B cell (primary cell): ENCODE data around the gene ZNF777. TPM values are rescaled to one million over a fixed set of nuclear protein-coding genes. Genes with fewer than 3 reads are reported as not detected.

ENCODE experiments used
- ATAC-seq: fragments of 200-7000 bp; cut with Tn5 transposase; one replicate; pipeline ENCODE4 v1.10.0; 2021; ENCODE audit warnings: low read depth, mild to moderate bottlenecking, moderate number of reproducible peaks, moderate library complexity
- CTCF ChIA-PET: fragments of 350-600 bp; sonication (Branson Sonifier 250); formaldehyde crosslinking; loops from one replicate; lab custom pipeline; 2021; ENCODE audit warnings: antibody characterized with exemption, inconsistent platforms; lab: Charles Lee
- POLR2A ChIA-PET: fragments of 350-600 bp; sonication (Branson Sonifier 250); formaldehyde crosslinking; loops from one replicate; lab custom pipeline; 2021; ENCODE audit warnings: antibody characterized with exemption; lab: Charles Lee
- DNase-seq: peaks from one replicate; pipeline ENCODE4 v3.0.0; 2013
- H2AFZ ChIP-seq: 2 replicates; pipeline ENCODE4 v1.6.1; 2012; ENCODE audit warnings: mild to moderate bottlenecking, low read depth, low read length; ENCODE audit not compliant: insufficient read depth, poor library complexity, severe bottlenecking
- H3K27ac ChIP-seq, 2 donors: 1 replicate in 1 of 2; 2 replicates in 1 of 2; pipeline ENCODE4 v1.5.1; 2012 to 2013; ENCODE audit warnings: low read length in 2 of 2, mild to moderate bottlenecking in 2 of 2, moderate library complexity in 1 of 2
- H3K27me3 ChIP-seq, 4 experiments: fragments of 200-600 bp in 1 of 4; sonication (generic) in 1 of 4; replicated peaks in 1 of 4; 1 replicate in 2 of 4; 2 replicates in 2 of 4; pipeline versions ENCODE4 v1.6.1 to v1.7.0; 2013 to 2016; ENCODE audit warnings: low read length in 3 of 4, mild to moderate bottlenecking in 2 of 4, mixed read lengths in 1 of 4, moderate library complexity in 1 of 4; ENCODE audit not compliant: insufficient read depth in 4 of 4, control insufficient read depth in 3 of 4; ENCODE audit errors: control extremely low read depth in 1 of 4
- H3K36me3 ChIP-seq, 2 experiments: replicated peaks in 1 of 2; 1 replicate in 1 of 2; 2 replicates in 1 of 2; pipeline versions ENCODE4 v1.6.1 to v1.7.1; 2013; ENCODE audit warnings: low read length in 1 of 2; ENCODE audit not compliant: insufficient read depth in 2 of 2, control insufficient read depth in 1 of 2; ENCODE audit errors: control extremely low read depth in 1 of 2, extremely low read depth in 1 of 2
- H3K4me1 ChIP-seq, 2 donors: fragments of 200-600 bp in 1 of 2; sonication (generic) in 1 of 2; 1 replicate in 1 of 2; 2 replicates in 1 of 2; pipeline versions ENCODE4 v1.5.1 to v1.6.1; 2013 to 2017; ENCODE audit warnings: low read length in 2 of 2; ENCODE audit not compliant: control insufficient read depth in 2 of 2, insufficient read depth in 2 of 2
- H3K4me2 ChIP-seq: replicated peaks from 2 replicates; pipeline ENCODE3; 2012; ENCODE audit warnings: mild to moderate bottlenecking, low read depth, low read length; ENCODE audit not compliant: poor library complexity, severe bottlenecking
- H3K4me3 ChIP-seq, 5 experiments: fragments of 200-600 bp in 1 of 5; sonication (generic) in 1 of 5; 1 replicate in 3 of 5; 2 replicates in 2 of 5; pipeline versions ENCODE4 v1.5.1 to v1.7.0; 2011 to 2016; ENCODE audit warnings: low read length in 4 of 5, mild to moderate bottlenecking in 4 of 5, low read depth in 2 of 5, control low read depth in 1 of 5, moderate library complexity in 1 of 5; ENCODE audit not compliant: insufficient read depth in 1 of 5; ENCODE audit errors: control extremely low read depth in 1 of 5, extremely low read depth in 1 of 5
- H3K79me2 ChIP-seq: fragments of 200-600 bp; sonication (generic); one replicate; pipeline ENCODE4 v1.6.0; 2016; ENCODE audit warnings: low read length; ENCODE audit not compliant: control insufficient read depth, insufficient read depth
- H3K9ac ChIP-seq: fragments of 200-600 bp; sonication (generic); 2 replicates; pipeline ENCODE4 v1.6.1; 2017; ENCODE audit warnings: mild to moderate bottlenecking, low read length, moderate library complexity
- H3K9me3 ChIP-seq, 3 donors: one replicate each; pipeline versions ENCODE4 v1.6.1 to v1.7.1; 2013; ENCODE audit warnings: low read length in 2 of 3; ENCODE audit not compliant: control insufficient read depth in 2 of 3, insufficient read depth in 1 of 3; ENCODE audit errors: control extremely low read depth in 1 of 3
- H4K20me1 ChIP-seq: 2 replicates; pipeline ENCODE4 v1.6.0; 2012; ENCODE audit warnings: mild to moderate bottlenecking, low read length; ENCODE audit not compliant: insufficient read depth, control insufficient read depth, poor library complexity, severe bottlenecking
- H3K27ac Mint-ChIP-seq: one replicate; pipeline ENCODE4 v1.8.0; 2021; ENCODE audit warnings: mixed read lengths
- H3K27me3 Mint-ChIP-seq: one replicate; pipeline ENCODE4 v1.8.0; 2021; ENCODE audit warnings: mixed read lengths
- H3K4me1 Mint-ChIP-seq: one replicate; pipeline ENCODE4 v1.8.0; 2021; ENCODE audit warnings: mixed read lengths
- H3K4me3 Mint-ChIP-seq: one replicate; pipeline ENCODE4 v1.8.0; 2021; ENCODE audit warnings: mixed read lengths
- H3K9me3 Mint-ChIP-seq: one replicate; pipeline ENCODE4 v1.8.0; 2022; ENCODE audit warnings: mixed read lengths; ENCODE audit not compliant: insufficient read depth
- CTCF ChIP-seq: fragments of 200-600 bp; IDR thresholded peaks from one replicate; pipeline ENCODE4 v1.8.0; 2022; ENCODE audit warnings: antibody characterized with exemption, mild to moderate bottlenecking
- EZH2 ChIP-seq: IDR thresholded peaks from 2 replicates; pipeline ENCODE4 v1.6.1; 2012; ENCODE audit warnings: borderline replicate concordance, low read depth, mild to moderate bottlenecking, moderate library complexity, low read length; ENCODE audit not compliant: insufficient read depth, poor library complexity, severe bottlenecking
- WGBS: methylation state at CpG from one replicate; pipeline ENCODE4 v1.1.5; 2013; ENCODE audit warnings: missing lambda C conversion rate; ENCODE audit not compliant: insufficient coverage; 5-methylcytosine and 5-hydroxymethylcytosine counted together
- intact Hi-C: fragments of 100-400 bp; cut with micrococcal nuclease; formaldehyde crosslinking; loops from one replicate; pipeline ENCODE4 v1.10.0; 2022
- polyA plus RNA-seq: library from polyadenylated mRNA; depleted of rRNA; stranded (reverse); fragments of >200 nt; gene quantifications from 2 replicates; pipeline ENCODE4 v1.2.3, GENCODE V29; 2012
- total RNA-seq, 2 donors: library from RNA; stranded (reverse); fragments of 120-200 nt in 1 of 2; gene quantifications; 1 replicate in 1 of 2; 2 replicates in 1 of 2; pipeline versions ENCODE4 v1.2.3 to v1.2.4, GENCODE V29; 2013 to 2022

ZNF777 gene
- total and polyA plus RNA-seq, 2 donors (not counting 1 experiment from before 2014, with no cell fraction given): 8.3 to 16.0 TPM

- H3K4me1 Mint-ChIP-seq: no peaks in the 10 kb centered on the region
- 98% methylated on average over 15 of the region's 15 CpGs for whole genome bisulfite sequencing
- H3K27ac Mint-ChIP-seq: no peak overlapping the region
- H3K79me2 ChIP-seq: no peaks in the 10 kb centered on the region
- ATAC-seq: no peak
- H3K4me1 ChIP-seq: no peaks in the 10 kb centered on the region
- DNase-seq: no peak
- POLR2A ChIA-PET: no interaction called here
- no peak overlapping the region for H3K4me2 ChIP-seq
- no peak overlapping the region for H3K4me3 Mint-ChIP-seq
- TF ChIP-seq EZH2: no peak
- no peak overlapping the region for H3K9ac ChIP-seq
- no peaks in the 10 kb centered on the region for H3K27me3 Mint-ChIP-seq
- intact Hi-C loops: no loop called here
- no peak overlapping the region for H3K27ac ChIP-seq
- CTCF ChIA-PET: interaction anchor here (1.6 kb wide), 1 partner anchor 24 kb away, joined by 5 read pairs; the partner anchor contains the start of gene ZNF777
- no peak overlapping the region for H2AFZ ChIP-seq
- no peak overlapping the region for H3K4me3 ChIP-seq
- no peaks in the 10 kb centered on the region for H3K27me3 ChIP-seq
- peaks cover 0 to 32% of the 10 kb centered on the region in 2 experiments for H3K36me3 ChIP-seq
- H3K9me3 Mint-ChIP-seq: no peaks in the 10 kb centered on the region
- H4K20me1 ChIP-seq: no peaks in the 10 kb centered on the region
- peaks cover 0 to 13% (median 0%) of the 10 kb centered on the region in 3 donors for H3K9me3 ChIP-seq
Measured at GRCh38 chr7:149436358-149436757, 24.5 kb downstream of the ZNF777 start.

- no peaks in the 10 kb centered on the region for H4K20me1 ChIP-seq
- H3K4me1 ChIP-seq: no peaks in the 10 kb centered on the region
- no peak overlapping the region for H3K27ac ChIP-seq
- ChIA-PET CTCF (interaction anchor here (1.5 kb wide), 1 partner anchor 193 kb away, joined by 4 read pairs; no protein-coding TSS in a partner anchor), POLR2A (no interaction called here)
- Mint-ChIP-seq H3K27ac (no peak overlapping the region), H3K4me1 (no peaks in the 10 kb centered on the region), H3K9me3 (no peaks in the 10 kb centered on the region), H3K4me3 (no peak overlapping the region), H3K27me3 (no peaks in the 10 kb centered on the region)
- intact Hi-C loops: no loop called here
- H3K9me3 ChIP-seq: peaks cover 0 to 13% (median 0%) of the 10 kb centered on the region in 3 donors
- H3K9ac ChIP-seq: no peak overlapping the region
- peaks cover 0 to 32% of the 10 kb centered on the region in 2 experiments for H3K36me3 ChIP-seq
- H3K79me2 ChIP-seq: no peaks in the 10 kb centered on the region
- no peak for TF ChIP-seq CTCF
- TF ChIP-seq EZH2: no peak
- no peak overlapping the region for H3K4me3 ChIP-seq
- no peak for ATAC-seq
- no peaks in the 10 kb centered on the region for H3K27me3 ChIP-seq
- H2AFZ ChIP-seq: no peak overlapping the region
- H3K4me2 ChIP-seq: no peak overlapping the region
- no peak for DNase-seq
- 92% methylated on average over 8 of the region's 8 CpGs for WGBS
Measured at GRCh38 chr7:149433124-149433523, 27.7 kb downstream of the ZNF777 start.
